ENCODE measurements around the gene CLBA1. TPM values are rescaled to one million over a fixed set of nuclear protein-coding genes. Genes with fewer than 3 reads are reported as not detected.
"Not testable (repeated sequence)": the region's sequence is repeated elsewhere in the genome, so short reads cannot be mapped to it uniquely, and the experiment has no call there.

Gene CLBA1
- polyA plus RNA-seq, 1 of the 3 experiments (the other 2 are of a cell fraction): 18.5 TPM

DNA sequence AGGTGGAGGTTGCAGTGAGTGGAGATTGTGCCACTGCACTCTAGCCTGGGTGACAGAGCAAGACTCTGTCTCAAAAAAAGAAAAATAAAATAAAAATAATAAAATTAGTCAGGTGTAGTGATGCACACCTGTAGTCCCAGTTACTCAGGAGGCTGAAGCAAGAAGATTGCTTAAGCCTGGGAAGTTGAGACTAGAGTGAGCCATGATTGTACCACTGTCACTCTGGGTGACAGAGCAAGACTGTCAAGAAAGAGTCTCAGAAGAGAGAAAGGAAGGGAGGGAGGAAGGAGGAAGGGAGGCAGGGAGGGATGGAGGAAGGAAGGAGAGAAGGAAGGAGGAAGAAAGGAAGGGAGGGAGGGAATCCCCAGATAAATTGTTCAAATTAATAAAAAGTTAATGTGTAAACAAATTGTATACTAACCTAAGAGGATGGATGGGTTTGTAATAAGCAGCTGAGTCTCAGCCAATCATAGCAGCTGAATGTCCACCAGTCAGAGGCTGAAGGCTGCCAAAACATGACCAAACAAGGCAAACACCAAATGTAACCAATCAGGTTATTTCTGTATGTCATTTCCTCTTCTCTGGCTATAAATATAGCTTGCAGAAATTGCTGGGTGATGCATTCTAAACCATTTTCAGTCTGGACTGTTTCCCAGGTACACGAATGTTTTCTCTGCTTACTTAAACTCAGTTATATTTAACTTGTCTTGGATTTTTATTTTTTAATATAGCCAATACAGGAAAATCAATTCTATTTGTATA lies 41.4 kb downstream of the CLBA1 start:
- no peak overlapping the region; the same call in 1 of the 2 replicates for H3K9ac ChIP-seq
- peaks cover 15 to 30% of the 10 kb centered on the region in 2 experiments; a peak in 2 of 4 replicates for H3K4me1 ChIP-seq (ENCODE audit: control insufficient read depth in 1 of 2, insufficient read depth in 2 of 2, low read depth in 1 of 2, low read length in 1 of 2)
- H3K27me3 ChIP-seq (ENCODE audit: insufficient read depth): no peaks in the 10 kb centered on the region
- H3K9me3 ChIP-seq: no peaks in the 10 kb centered on the region
- peak overlapping the region; percentile 53; the same call in 1 of the 2 replicates for H3K4me2 ChIP-seq
- H3K9me2 ChIP-seq: no peaks in the 10 kb centered on the region
- no peak for DNase-seq
- H3K79me2 ChIP-seq (ENCODE audit: insufficient read depth): peaks cover 9% of the 10 kb centered on the region
- CTCF ChIA-PET: interaction anchor here (1.1 to 6.6 kb wide), 3 partner anchors 14 to 21 kb away, joined by 4 to 63 read pairs (median 4); no protein-coding TSS in a partner anchor
- no peaks in the 10 kb centered on the region for H3K36me3 ChIP-seq (replicated peaks in 1 of 2; ENCODE audit: control insufficient read depth in 1 of 2, insufficient read depth in 2 of 2, low read length in 1 of 2)
- peak overlapping the region; percentile 13 to 99; a peak in 3 of 4 replicates for H3K27ac ChIP-seq (ENCODE audit: low read depth in 2 of 2, low read length in 1 of 2)
- no peaks in the 10 kb centered on the region for H4K20me1 ChIP-seq (ENCODE audit: insufficient read depth)
- POLR2A ChIA-PET: no interaction called here
- H2AFZ ChIP-seq (ENCODE audit: low read depth): peak overlapping the region; percentile 27; the same call in 1 of the 2 replicates
- H3K4me3 ChIP-seq (ENCODE audit: low read depth in 2 of 2, low read length in 1 of 2): no peak overlapping the region
- WGBS (ENCODE audit: low lambda C conversion rate): 41% methylated on average over 1 of the region's 1 CpG
- peaks cover 60% of the 10 kb centered on the region for H3F3A ChIP-seq (replicated peaks; ENCODE audit: insufficient read depth)
- TF ChIP-seq, protein P1, sequence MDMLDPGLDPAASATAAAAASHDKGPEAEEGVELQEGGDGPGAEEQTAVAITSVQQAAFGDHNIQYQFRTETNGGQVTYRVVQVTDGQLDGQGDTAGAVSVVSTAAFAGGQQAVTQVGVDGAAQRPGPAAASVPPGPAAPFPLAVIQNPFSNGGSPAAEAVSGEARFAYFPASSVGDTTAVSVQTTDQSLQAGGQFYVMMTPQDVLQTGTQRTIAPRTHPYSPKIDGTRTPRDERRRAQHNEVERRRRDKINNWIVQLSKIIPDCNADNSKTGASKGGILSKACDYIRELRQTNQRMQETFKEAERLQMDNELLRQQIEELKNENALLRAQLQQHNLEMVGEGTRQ (IDR thresholded peaks at IDR 0.05; ENCODE audit: borderline replicate concordance, low read depth, low read length): no peak
- TF ChIP-seq POLR2AphosphoS5 (IDR thresholded peaks at IDR 0.05; ENCODE audit: low read depth, low read length) (peak; percentile 68; the same call in 1 of the 2 replicates), EP300 (IDR thresholded peaks at IDR 0.05; ENCODE audit: borderline replicate concordance in 1 of 2, low read depth in 1 of 2, low read length in 1 of 2) (no peak)

DNA sequence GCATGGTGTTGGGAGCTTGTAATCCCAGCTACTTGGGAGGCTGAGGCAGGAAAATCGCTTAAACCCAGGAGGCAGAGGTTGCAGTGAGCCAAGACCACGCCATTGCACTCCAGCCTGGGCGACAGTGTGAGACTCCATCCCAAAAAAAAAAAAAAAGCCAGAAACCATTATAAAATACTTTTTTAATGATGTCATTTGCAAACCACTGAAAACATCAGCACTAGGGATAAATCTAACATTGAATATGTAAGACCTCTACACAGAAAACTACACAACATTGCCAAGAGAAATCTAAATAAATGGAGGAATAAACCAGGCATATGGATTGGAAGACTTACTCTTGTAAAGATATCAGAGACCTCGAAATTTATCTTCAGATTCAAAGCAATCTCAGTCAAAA lies 42.1 kb downstream of the CLBA1 start:
- Histone ChIP-seq H3K27ac (ENCODE audit: low read depth in 2 of 2, low read length in 1 of 2) (peak overlapping the region in 1 of 2 experiments; percentile 99; a peak in 2 of 4 replicates), H3K4me2 (peak overlapping the region; percentile 7; the same call in 1 of the 2 replicates), H3K4me1 (ENCODE audit: control insufficient read depth in 1 of 2, insufficient read depth in 2 of 2, low read depth in 1 of 2, low read length in 1 of 2) (peaks cover 11 to 23% of the 10 kb centered on the region in 2 experiments; a peak in 2 of 4 replicates), H3F3A (replicated peaks; ENCODE audit: insufficient read depth) (peaks cover 55% of the 10 kb centered on the region), H3K9ac (peak overlapping the region; percentile 7; the same call in 1 of the 2 replicates), H2AFZ (ENCODE audit: low read depth) (peak overlapping the region; percentile 27; the same call in 1 of the 2 replicates)
- H3K4me3 ChIP-seq (ENCODE audit: low read depth in 2 of 2, low read length in 1 of 2); H3K9me3 ChIP-seq; POLR2A ChIA-PET; H3K27me3 ChIP-seq (ENCODE audit: insufficient read depth); DNase-seq; H3K79me2 ChIP-seq (ENCODE audit: insufficient read depth); H4K20me1 ChIP-seq (ENCODE audit: insufficient read depth); H3K9me2 ChIP-seq; H3K36me3 ChIP-seq (replicated peaks in 1 of 2; ENCODE audit: control insufficient read depth in 1 of 2, insufficient read depth in 2 of 2, low read length in 1 of 2): not testable (repeated sequence)
- 57% methylated on average over 4 of the region's 4 CpGs for WGBS (ENCODE audit: low lambda C conversion rate)
- CTCF ChIA-PET: interaction anchor here (1.0 to 6.6 kb wide), 4 partner anchors 10 to 20 kb away, joined by 4 to 63 read pairs (median 4); no protein-coding TSS in a partner anchor

DNA sequence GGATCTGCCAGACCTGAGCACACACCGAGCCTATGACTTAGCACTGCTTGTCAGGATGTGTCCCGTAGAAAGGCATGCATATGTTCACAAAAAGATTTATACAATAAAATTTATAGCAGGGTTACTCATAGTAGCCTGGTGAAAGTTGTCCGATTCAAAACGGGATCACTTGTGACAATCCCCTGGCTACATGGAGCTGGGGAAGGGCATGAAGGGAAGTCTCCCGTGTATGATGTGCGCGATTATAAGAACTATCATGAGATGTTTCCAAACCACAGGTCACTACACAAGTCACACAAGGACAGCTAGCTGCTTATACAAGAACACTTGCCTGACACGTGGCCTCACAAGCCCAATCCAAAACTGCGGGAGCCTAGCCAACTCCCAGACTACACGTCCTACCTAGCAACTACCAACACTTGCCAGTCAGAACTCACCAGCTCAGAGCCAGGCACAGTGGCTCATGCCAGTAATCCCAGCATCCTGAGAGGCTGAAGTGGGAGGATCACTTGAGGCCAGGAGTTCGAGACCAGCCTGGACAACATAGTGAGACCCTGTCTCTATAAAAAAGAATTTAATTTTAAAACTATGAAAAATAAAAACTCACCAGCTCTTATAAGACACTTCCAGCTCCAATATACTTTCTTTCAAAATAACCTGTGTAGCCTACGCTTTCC lies 42.8 kb downstream of the CLBA1 start:
- Histone ChIP-seq H4K20me1 (ENCODE audit: insufficient read depth) (no peaks in the 10 kb centered on the region), H3K9me3 (no peaks in the 10 kb centered on the region), H3F3A (replicated peaks; ENCODE audit: insufficient read depth) (peaks cover 49% of the 10 kb centered on the region), H3K27me3 (ENCODE audit: insufficient read depth) (no peaks in the 10 kb centered on the region), H3K4me1 (ENCODE audit: control insufficient read depth in 1 of 2, insufficient read depth in 2 of 2, low read depth in 1 of 2, low read length in 1 of 2) (peaks cover 11 to 21% of the 10 kb centered on the region in 2 experiments; a peak in 2 of 4 replicates), H3K4me3 (ENCODE audit: low read depth in 2 of 2, low read length in 1 of 2) (no peak overlapping the region), H3K79me2 (ENCODE audit: insufficient read depth) (no peaks in the 10 kb centered on the region), H3K4me2 (no peak overlapping the region), H3K9ac (peak overlapping the region; percentile 7; the same call in 1 of the 2 replicates), H3K27ac (ENCODE audit: low read depth in 2 of 2, low read length in 1 of 2) (peak overlapping the region in 1 of 2 experiments; percentile 99; a peak in 2 of 4 replicates), H3K9me2 (no peaks in the 10 kb centered on the region), H2AFZ (ENCODE audit: low read depth) (no peak overlapping the region), H3K36me3 (replicated peaks in 1 of 2; ENCODE audit: control insufficient read depth in 1 of 2, insufficient read depth in 2 of 2, low read length in 1 of 2) (no peaks in the 10 kb centered on the region)
- DNase-seq: no peak
- no peak for TF ChIP-seq ELF1 (IDR thresholded peaks at IDR 0.05)
- no peak for TF ChIP-seq YY1 (IDR thresholded peaks at IDR 0.05; ENCODE audit: low read depth)
- no peak for TF ChIP-seq RFX5 (IDR thresholded peaks at IDR 0.05; ENCODE audit: low read length)
- TF ChIP-seq MEF2A (IDR thresholded peaks at IDR 0.05; ENCODE audit: borderline replicate concordance, low read depth): no peak
- no peak for TF ChIP-seq GATA2 (CRISPR knock-in tag; IDR thresholded peaks at IDR 0.05)
- ChIA-PET POLR2A (no interaction called here), CTCF (interaction anchor here (0.8 to 6.6 kb wide), 6 partner anchors 11 to 133 kb away, joined by 3 to 63 read pairs (median 4); no protein-coding TSS in a partner anchor)
- 79% methylated on average over 12 of the region's 12 CpGs for WGBS (ENCODE audit: low lambda C conversion rate)
